Glutamatergic neuron (in vitro differentiated cells): Measurements from ENCODE around the gene CDK6. TPM values are rescaled to one million over a fixed set of nuclear protein-coding genes. Genes with fewer than 3 reads are reported as not detected.

ENCODE experiments used
- DNase-seq: peaks from one replicate; pipeline ENCODE4 v3.0.0; 2022
- H3K27ac Mint-ChIP-seq: one replicate; pipeline ENCODE4 v1.8.0; 2020; ENCODE audit warnings: mild to moderate bottlenecking, mixed read lengths, inconsistent platforms; ENCODE audit not compliant: unreplicated experiment
- H3K27me3 Mint-ChIP-seq: one replicate; pipeline ENCODE4 v1.8.0; 2020; ENCODE audit warnings: mild to moderate bottlenecking, moderate library complexity, mixed read lengths, inconsistent platforms; ENCODE audit not compliant: unreplicated experiment
- H3K36me3 Mint-ChIP-seq: one replicate; pipeline ENCODE4 v1.8.0; 2020; ENCODE audit warnings: mild to moderate bottlenecking, mixed read lengths, inconsistent platforms; ENCODE audit not compliant: unreplicated experiment
- H3K4me1 Mint-ChIP-seq: one replicate; pipeline ENCODE4 v1.8.0; 2020; ENCODE audit warnings: mild to moderate bottlenecking, low read depth, mixed read lengths, inconsistent platforms; ENCODE audit not compliant: unreplicated experiment
- H3K4me3 Mint-ChIP-seq: one replicate; pipeline ENCODE4 v1.8.0; 2020; ENCODE audit warnings: mild to moderate bottlenecking, mixed read lengths, inconsistent platforms; ENCODE audit not compliant: unreplicated experiment
- H3K9me3 Mint-ChIP-seq: one replicate; pipeline ENCODE4 v1.8.0; 2020; ENCODE audit warnings: mild to moderate bottlenecking, moderate library complexity, mixed read lengths, inconsistent platforms; ENCODE audit not compliant: unreplicated experiment
- total RNA-seq: library from RNA; stranded (reverse); fragmentation: NEBNext Ultra II Directional; extraction: Animal tissue kit (Norgen Biotek cat#: 25700); gene quantifications from one replicate; pipeline ENCODE4 v1.2.1, GENCODE V29; 2021; ENCODE audit not compliant: unreplicated experiment
- TF ChIP-seq, protein P1 (sequence below): fragments of 200-600 bp; sonication (generic); IDR thresholded peaks from one replicate; pipeline ENCODE4 v1.5.0; 2021; ENCODE audit not compliant: partially characterized antibody, unreplicated experiment

Gene CDK6
- total RNA-seq, 1 donor from 2014 or later = 111 TPM

DNA sequence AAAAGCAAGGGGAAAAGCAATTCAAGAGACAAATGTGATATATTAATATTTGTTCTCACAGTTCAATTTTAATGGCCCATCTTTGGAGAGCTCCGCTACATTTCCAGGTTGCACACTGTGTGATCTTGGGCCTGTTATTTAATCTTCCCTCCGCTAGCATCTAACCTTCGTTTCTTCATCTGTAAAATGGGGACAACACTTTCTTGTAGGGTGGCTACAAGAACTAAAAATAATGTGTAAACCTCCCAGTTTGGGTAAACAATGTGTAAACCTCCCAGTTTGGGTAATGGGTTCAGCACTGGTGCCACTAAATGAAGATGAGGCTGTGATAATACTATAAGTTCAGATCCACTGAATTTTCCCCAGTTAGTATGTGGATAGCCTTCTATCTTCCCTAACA is 99.5 kb downstream of the CDK6 start:
- peaks cover 2% of the 10 kb centered on the region for H3K27me3 Mint-ChIP-seq
- H3K4me3 Mint-ChIP-seq = no peak overlapping the region
- H3K9me3 Mint-ChIP-seq = peaks cover 3% of the 10 kb centered on the region
- no peak overlapping the region for H3K27ac Mint-ChIP-seq
- H3K36me3 Mint-ChIP-seq = no peaks in the 10 kb centered on the region
- DNase-seq = no peak
- peaks cover 6% of the 10 kb centered on the region for H3K4me1 Mint-ChIP-seq
- TF ChIP-seq, protein P1, sequence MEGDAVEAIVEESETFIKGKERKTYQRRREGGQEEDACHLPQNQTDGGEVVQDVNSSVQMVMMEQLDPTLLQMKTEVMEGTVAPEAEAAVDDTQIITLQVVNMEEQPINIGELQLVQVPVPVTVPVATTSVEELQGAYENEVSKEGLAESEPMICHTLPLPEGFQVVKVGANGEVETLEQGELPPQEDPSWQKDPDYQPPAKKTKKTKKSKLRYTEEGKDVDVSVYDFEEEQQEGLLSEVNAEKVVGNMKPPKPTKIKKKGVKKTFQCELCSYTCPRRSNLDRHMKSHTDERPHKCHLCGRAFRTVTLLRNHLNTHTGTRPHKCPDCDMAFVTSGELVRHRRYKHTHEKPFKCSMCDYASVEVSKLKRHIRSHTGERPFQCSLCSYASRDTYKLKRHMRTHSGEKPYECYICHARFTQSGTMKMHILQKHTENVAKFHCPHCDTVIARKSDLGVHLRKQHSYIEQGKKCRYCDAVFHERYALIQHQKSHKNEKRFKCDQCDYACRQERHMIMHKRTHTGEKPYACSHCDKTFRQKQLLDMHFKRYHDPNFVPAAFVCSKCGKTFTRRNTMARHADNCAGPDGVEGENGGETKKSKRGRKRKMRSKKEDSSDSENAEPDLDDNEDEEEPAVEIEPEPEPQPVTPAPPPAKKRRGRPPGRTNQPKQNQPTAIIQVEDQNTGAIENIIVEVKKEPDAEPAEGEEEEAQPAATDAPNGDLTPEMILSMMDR = no peak

DNA sequence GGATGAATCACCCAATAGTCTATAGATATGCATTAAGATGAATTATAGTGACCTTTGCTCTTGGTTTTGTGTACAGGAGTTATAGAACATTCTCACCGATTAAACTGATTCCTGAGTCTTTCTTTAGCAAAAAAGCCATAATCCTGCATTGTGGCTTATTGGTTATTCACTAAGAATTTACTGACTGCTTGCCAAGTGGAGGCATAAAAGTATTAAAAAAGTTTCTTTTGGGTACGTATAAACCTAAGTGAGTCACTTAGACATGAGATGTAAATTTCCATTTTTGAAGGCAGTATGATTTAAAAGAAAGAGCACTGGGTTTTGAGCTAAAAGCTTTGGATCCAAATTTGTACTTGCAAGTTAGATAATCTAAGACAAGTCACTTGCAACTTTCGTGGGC is 100.7 kb downstream of the CDK6 start:
- Mint-ChIP-seq H3K36me3 (no peaks in the 10 kb centered on the region), H3K4me1 (peaks cover 6% of the 10 kb centered on the region)
- TF ChIP-seq, protein P1 = no peak

DNA sequence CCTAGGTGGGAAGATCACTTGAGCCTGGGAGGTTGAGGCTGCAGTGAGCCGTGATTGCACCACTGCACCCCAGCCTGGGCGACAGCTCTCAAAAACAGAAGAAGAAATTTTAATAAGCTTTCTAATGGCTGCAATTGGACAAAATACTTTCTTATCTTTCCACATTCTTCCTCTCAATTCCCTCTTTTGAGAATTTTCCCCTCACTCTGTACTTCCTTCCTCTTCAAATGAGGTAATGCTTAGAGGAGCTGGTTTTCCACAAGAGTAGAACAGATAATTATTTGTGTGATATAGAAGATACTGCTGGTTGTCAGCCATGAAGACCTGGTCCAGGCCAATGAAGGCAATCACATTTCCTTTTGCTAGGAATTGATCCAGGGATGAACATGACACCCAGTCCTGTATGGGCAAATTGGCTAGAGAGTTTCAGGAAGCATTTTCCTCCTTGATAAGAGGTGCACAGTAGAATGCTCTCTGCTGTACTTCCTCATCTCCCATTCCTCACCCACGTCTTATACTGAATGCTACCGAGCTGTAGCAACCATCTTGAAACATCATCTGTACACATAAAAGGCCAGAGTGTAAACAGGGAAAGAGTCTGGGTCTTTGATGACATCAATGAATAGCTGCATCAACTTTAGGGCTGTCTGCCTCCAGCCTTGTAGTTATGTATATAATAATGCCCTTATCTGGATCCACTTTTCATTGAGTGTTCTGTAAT is 103.9 kb downstream of the CDK6 start:
- DNase-seq = no peak
- Mint-ChIP-seq H3K9me3 (peaks cover 4% of the 10 kb centered on the region), H3K4me3 (no peak overlapping the region), H3K27me3 (peaks cover 2% of the 10 kb centered on the region), H3K27ac (no peak overlapping the region), H3K4me1 (peaks cover 3% of the 10 kb centered on the region), H3K36me3 (no peaks in the 10 kb centered on the region)
- TF ChIP-seq, protein P1 = no peak

More for the DNA sequence above, 100.7 kb downstream of the CDK6 start:
- no peak overlapping the region for H3K27ac Mint-ChIP-seq
- H3K9me3 Mint-ChIP-seq = peaks cover 3% of the 10 kb centered on the region
- H3K4me3 Mint-ChIP-seq = no peak overlapping the region
- peaks cover 2% of the 10 kb centered on the region for H3K27me3 Mint-ChIP-seq
- no peak for DNase-seq

DNA sequence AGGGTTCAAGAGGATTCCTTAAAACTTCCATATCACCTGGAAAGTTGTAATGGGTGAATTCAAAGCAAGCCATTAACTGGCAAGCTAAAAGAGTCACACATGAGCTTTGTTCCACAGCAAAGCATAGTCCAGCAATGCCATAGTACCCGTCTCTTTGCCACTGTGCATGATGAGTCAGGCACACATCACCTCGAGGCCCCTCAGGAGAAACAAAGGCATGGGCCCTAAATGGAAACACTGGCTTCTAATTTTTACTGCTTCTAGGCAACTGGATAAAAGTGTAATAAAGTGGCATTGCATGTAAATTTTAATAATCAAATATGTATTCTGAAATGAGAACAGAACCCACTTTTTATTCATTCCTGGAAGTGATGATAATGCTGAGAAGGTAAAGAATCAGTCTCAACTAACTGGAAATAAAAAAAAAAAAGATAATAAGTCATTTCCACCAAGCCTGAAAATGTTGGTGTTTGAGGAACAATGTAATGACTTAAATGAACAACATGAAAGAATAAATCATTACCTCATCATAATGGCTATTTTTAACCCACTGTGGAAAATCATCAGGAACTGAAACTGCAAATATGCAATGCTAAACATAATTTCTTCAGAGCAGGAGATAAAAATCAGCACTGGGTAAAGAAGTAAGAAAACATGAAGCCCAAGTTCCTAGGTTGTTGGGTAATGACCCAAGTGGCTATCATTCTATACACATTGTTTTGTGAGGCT is 104.9 kb downstream of the CDK6 start:
- Mint-ChIP-seq H3K36me3 (no peaks in the 10 kb centered on the region), H3K4me1 (no peaks in the 10 kb centered on the region), H3K27me3 (peaks cover under 1% of the 10 kb centered on the region), H3K9me3 (peaks cover 4% of the 10 kb centered on the region), H3K4me3 (no peak overlapping the region), H3K27ac (no peak overlapping the region)
- DNase-seq = no peak
- TF ChIP-seq, protein P1 = no peak

DNA sequence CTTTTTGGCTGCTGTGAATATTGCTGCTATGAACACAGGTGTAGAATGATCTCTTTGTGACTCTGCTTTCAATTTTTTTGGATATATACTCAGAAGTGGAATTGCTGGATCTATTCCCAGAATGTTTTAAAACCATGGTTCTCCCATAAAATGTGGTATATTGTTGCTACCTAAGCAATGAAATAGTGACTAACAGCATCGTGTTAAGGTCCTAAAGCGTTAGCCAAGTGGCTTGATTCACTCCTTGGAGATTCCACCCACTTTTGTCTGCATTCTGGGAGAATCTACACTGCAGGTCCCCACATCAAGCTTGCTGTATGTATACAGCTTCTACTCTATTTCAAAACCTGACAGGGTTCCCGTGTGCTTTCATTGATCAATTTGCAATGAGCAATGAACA is 105.6 kb downstream of the CDK6 start:
- TF ChIP-seq, protein P1 = no peak

More for the DNA sequence above, 105.6 kb downstream of the CDK6 start:
- H3K27ac Mint-ChIP-seq = no peak overlapping the region
- H3K4me1 Mint-ChIP-seq = no peaks in the 10 kb centered on the region
- no peaks in the 10 kb centered on the region for H3K27me3 Mint-ChIP-seq
- no peak for DNase-seq
- no peak overlapping the region for H3K4me3 Mint-ChIP-seq
- H3K36me3 Mint-ChIP-seq = no peaks in the 10 kb centered on the region
- H3K9me3 Mint-ChIP-seq = peaks cover 4% of the 10 kb centered on the region
